ENCODE measurements around the gene ARHGDIG. TPM values are rescaled to one million over a fixed set of nuclear protein-coding genes. Genes with fewer than 3 reads are reported as not detected.

Gene ARHGDIG
- total RNA-seq, 4 donors from 2014 or later: 1.4 to 3.5 (median 1.8) TPM; not detected in 1

DNA sequence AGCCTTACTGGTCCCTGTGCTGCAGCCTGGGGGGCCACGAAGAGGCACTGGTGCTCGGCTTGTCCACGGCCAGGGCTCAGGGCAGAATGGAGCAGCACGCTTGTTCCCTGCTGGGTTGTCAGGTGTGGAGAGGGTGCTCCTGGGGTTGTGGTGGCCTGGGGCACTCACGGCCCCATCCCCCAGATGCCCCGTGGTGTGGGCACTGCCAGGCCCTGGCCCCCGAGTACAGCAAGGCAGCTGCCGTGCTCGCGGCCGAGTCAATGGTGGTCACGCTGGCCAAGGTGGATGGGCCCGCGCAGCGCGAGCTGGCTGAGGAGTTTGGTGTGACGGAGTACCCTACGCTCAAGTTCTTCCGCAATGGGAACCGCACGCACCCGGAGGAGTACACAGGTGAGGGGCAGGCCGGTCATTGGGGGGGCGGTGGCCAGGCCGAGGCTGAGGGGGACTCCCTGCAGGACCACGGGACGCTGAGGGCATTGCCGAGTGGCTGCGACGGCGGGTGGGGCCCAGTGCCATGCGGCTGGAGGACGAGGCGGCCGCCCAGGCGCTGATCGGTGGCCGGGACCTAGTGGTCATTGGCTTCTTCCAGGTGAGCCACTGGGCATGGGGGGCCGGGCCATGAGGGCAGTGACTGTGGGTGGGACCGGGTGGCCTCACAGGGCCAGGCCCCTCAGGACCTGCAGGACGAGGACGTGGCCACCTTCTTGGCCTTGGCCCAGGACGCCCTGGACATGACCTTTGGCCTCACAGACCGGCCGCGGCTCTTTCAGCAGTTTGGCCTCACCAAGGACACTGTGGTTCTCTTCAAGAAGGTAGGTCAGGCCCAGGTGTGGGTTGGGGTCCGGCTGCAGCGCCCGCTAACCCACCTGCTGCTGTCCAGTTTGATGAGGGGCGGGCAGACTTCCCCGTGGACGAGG, 4.1 kb downstream of the ARHGDIG start:
- peaks cover 0 to 16% of the 10 kb centered on the region in 2 donors for H3K36me3 ChIP-seq
- in situ Hi-C loops (cut with MboI; ENCODE audit: low sequenced_read_pairs in 4 of 4) (no loop called here), intact Hi-C loops (cut with DNase I; ENCODE audit: low total_unique reads) (no loop called here)
- H3K27me3 ChIP-seq: peaks cover 0 to 15% (median 9%) of the 10 kb centered on the region in 3 donors
- H3K4me1 ChIP-seq: peaks cover 6 to 7% of the 10 kb centered on the region in 2 donors
- no peak for TF ChIP-seq POLR2A (IDR thresholded peaks at IDR 0.05)
- TF ChIP-seq CTCF (IDR thresholded peaks at IDR 0.05 in 4 of 5, conservative IDR thresholded peaks at IDR 0.05 in 1 of 5): no peak
- no peak for DNase-seq
- no peak overlapping the region for H3K4me3 ChIP-seq
- no peak overlapping the region for H3K27ac ChIP-seq
- H3K9me3 ChIP-seq: no peaks in the 10 kb centered on the region
- no peak for ATAC-seq

- H3K27me3 ChIP-seq: peaks cover 0 to 15% (median 9%) of the 10 kb centered on the region in 3 donors
- no peak for DNase-seq
- H3K27ac ChIP-seq: no peak overlapping the region
- in situ Hi-C loops (cut with MboI; ENCODE audit: low sequenced_read_pairs in 4 of 4): no loop called here
- no peak overlapping the region for H3K4me3 ChIP-seq
- no peak for ATAC-seq
- intact Hi-C loops (cut with DNase I; ENCODE audit: low total_unique reads): no loop called here
- no peaks in the 10 kb centered on the region for H3K9me3 ChIP-seq
- peaks cover 6 to 7% of the 10 kb centered on the region in 2 donors for H3K4me1 ChIP-seq
- TF ChIP-seq CTCF (IDR thresholded peaks at IDR 0.05 in 4 of 5, conservative IDR thresholded peaks at IDR 0.05 in 1 of 5): no peak
- TF ChIP-seq POLR2A (IDR thresholded peaks at IDR 0.05): no peak
- peaks cover 0 to 16% of the 10 kb centered on the region in 2 donors for H3K36me3 ChIP-seq
Measured at GRCh38 chr16:285146-286055, 5.0 kb downstream of the ARHGDIG start.

- intact Hi-C loops (cut with DNase I; ENCODE audit: low total_unique reads): no loop called here
- H3K36me3 ChIP-seq: peaks cover 0 to 29% of the 10 kb centered on the region in 2 donors
- H3K4me3 ChIP-seq: no peak overlapping the region
- in situ Hi-C loops (cut with MboI; ENCODE audit: low sequenced_read_pairs in 4 of 4): no loop called here
- no peaks in the 10 kb centered on the region for H3K4me1 ChIP-seq
- H3K9me3 ChIP-seq: no peaks in the 10 kb centered on the region
- ATAC-seq (no peak), DNase-seq (no peak)
- TF ChIP-seq POLR2A (IDR thresholded peaks at IDR 0.05) (no peak), CTCF (IDR thresholded peaks at IDR 0.05 in 4 of 5, conservative IDR thresholded peaks at IDR 0.05 in 1 of 5) (no peak)
- peaks cover 0 to 4% (median 0%) of the 10 kb centered on the region in 3 donors for H3K27me3 ChIP-seq
- no peak overlapping the region for H3K27ac ChIP-seq
Measured at GRCh38 chr16:286491-287297, 6.3 kb downstream of the ARHGDIG start.

DNA sequence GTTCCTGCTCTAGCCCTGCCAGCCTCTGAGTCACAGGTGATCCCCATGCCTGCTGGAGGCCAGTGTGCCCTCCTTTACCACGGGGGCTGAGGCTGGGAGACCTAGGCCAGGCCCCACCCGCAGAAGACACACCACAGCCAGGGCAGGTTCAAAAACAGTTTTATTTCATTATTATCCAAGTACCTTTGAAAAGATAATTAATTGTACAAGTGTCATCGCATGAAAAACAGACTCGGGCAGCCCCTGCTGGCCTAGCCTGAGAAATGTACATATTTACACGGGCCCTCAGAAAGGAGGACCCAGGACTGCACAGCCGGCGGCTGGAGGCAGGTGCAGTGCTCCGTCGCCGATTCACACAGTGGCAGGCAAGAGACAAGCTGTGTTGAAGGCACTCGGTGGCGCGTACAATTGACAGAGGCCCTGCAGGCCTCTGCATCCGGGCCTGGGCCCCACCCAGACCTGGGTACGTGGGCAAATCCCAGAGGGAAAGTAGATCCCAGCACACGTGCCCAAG, 7.0 kb downstream of the ARHGDIG start:
- Histone ChIP-seq H3K27me3 (no peaks in the 10 kb centered on the region), H3K27ac (no peak overlapping the region), H3K4me3 (no peak overlapping the region), H3K4me1 (no peaks in the 10 kb centered on the region), H3K36me3 (peaks cover 0 to 31% of the 10 kb centered on the region in 2 donors), H3K9me3 (no peaks in the 10 kb centered on the region)
- DNase-seq (no peak), ATAC-seq (no peak)
- intact Hi-C loops (cut with DNase I; ENCODE audit: low total_unique reads) (no loop called here), in situ Hi-C loops (cut with MboI; ENCODE audit: low sequenced_read_pairs in 4 of 4) (no loop called here)
- no peak for TF ChIP-seq CTCF (IDR thresholded peaks at IDR 0.05 in 4 of 5, conservative IDR thresholded peaks at IDR 0.05 in 1 of 5)
- TF ChIP-seq POLR2A (IDR thresholded peaks at IDR 0.05): no peak

Measured in gastrocnemius medialis (tissue), 4 donors.